Gastrocnemius medialis (tissue), 4 donors: ENCODE data around the gene DNAL1.

Experiments
- CTCF ChIP-seq, 5 experiments: fragments of 450-650 bp in 3 of 5; fragments of 200-600 bp in 2 of 5; sonication (generic) in 2 of 5; IDR thresholded peaks in 4 of 5; conservative IDR thresholded peaks in 1 of 5; 1 replicate in 4 of 5; 2 replicates in 1 of 5; pipeline ENCODE4 v1.5.1; 2016 to 2019; ENCODE audit warnings: antibody characterized with exemption in 5 of 5, mild to moderate bottlenecking in 3 of 5, moderate library complexity in 3 of 5
- POLR2A ChIP-seq, 2 donors: fragments of 450-650 bp; IDR thresholded peaks; one replicate each; pipeline ENCODE4 v1.6.1; 2017; ENCODE audit warnings: antibody characterized with exemption in 2 of 2, mild to moderate bottlenecking in 2 of 2, moderate library complexity in 2 of 2

DNA sequence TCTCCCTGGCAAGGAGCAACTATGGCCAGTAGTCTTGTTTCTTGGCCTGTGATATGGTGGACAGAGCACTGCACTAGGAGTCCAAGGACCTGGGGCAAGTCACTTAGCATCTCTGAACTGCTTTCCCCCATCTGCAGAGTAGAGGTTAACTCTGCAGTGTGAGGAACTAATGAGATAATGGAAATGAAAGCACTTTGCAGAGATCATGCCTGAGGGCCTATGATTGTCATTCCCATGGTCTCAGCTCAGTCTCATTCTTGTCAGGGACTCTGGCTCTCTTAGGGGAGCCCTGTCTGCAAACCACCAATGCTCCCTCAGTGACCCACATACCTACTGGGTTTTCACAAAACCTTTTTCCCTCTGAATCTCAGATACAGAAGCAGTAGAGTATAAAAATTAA lies 75.8 kb downstream of the DNAL1 start:
- TF ChIP-seq CTCF (IDR thresholded peaks at IDR 0.05 in 4 of 5, conservative IDR thresholded peaks at IDR 0.05 in 1 of 5) (no peak), POLR2A (IDR thresholded peaks at IDR 0.05) (no peak)
